GM12878 (cell line): ENCODE measurements around the gene FLT1. TPM values are rescaled to one million over a fixed set of nuclear protein-coding genes. Genes with fewer than 3 reads are reported as not detected.

Source experiments
- ATAC-seq: fragments of 200-7000 bp; cut with Tn5 transposase; 3 replicates; pipeline ENCODE4 v1.9.1; 2020; ENCODE audit warnings: mild to moderate bottlenecking, moderate library complexity
- BruUV-seq: library from RNA; stranded (reverse); fragments of 400-500 nt; replicated peaks from 2 replicates; lab custom pipeline; 2021; lab: Mats Ljungman, UMichigan
- CTCF ChIA-PET: fragments of 300-600 bp; sonication (Branson Sonifier 250); formaldehyde crosslinking; extraction: SDS; loops from one replicate; lab custom pipeline; 2021; ENCODE audit warnings: inconsistent platforms; lab: Yijun Ruan, JAX
- POLR2A ChIA-PET: fragments of 350-600 bp; formaldehyde crosslinking; extraction: SDS; loops from one replicate; lab custom pipeline; 2021; ENCODE audit warnings: inconsistent platforms; lab: Charles Lee
- RAD21 ChIA-PET: fragments of 300-600 bp; sonication (Branson Sonifier 250); formaldehyde crosslinking; loops from one replicate; lab custom pipeline; 2023; ENCODE audit warnings: antibody characterized with exemption; ENCODE audit not compliant: unreplicated experiment; lab: Charles Lee
- SMC1A ChIA-PET: fragments of 300-600 bp; sonication (Branson Sonifier 250); formaldehyde crosslinking; loops from one replicate; lab custom pipeline; 2023; ENCODE audit not compliant: unreplicated experiment, uncharacterized antibody; lab: Charles Lee
- DNase-seq: peaks from one replicate; pipeline ENCODE4 v3.0.0-alpha.2; 2011; ENCODE audit warnings: low read depth, low spot score
- FAIRE-seq: peaks from 3 replicates; lab custom pipeline; 2011; peaks lifted over from hg19 to GRCh38; lab: Jason Lieb, UNC
- H2AFZ ChIP-seq: 2 replicates; pipeline ENCODE4 v1.6.0; 2011; ENCODE audit warnings: low read depth, low read length, control low read depth; ENCODE audit not compliant: control insufficient read depth
- H3K27ac ChIP-seq: 2 replicates; pipeline ENCODE4 v1.5.1; 2011; ENCODE audit warnings: control low read depth; ENCODE audit not compliant: control insufficient read depth, insufficient read depth
- H3K27me3 ChIP-seq, 2 experiments: replicated peaks in 1 of 2; 2 replicates each; pipeline versions ENCODE4 v1.6.0 to v1.6.1; 2011; ENCODE audit warnings: low read length in 1 of 2; ENCODE audit not compliant: control insufficient read depth in 2 of 2, insufficient read depth in 2 of 2
- H3K36me3 ChIP-seq, 2 experiments: 2 replicates each; pipeline ENCODE4 v1.5.1; 2011; ENCODE audit warnings: low read length in 1 of 2; ENCODE audit not compliant: control insufficient read depth in 2 of 2, insufficient read depth in 2 of 2
- H3K4me1 ChIP-seq: 2 replicates; pipeline ENCODE4 v1.6.1; 2011; ENCODE audit warnings: mild to moderate bottlenecking, low read length, moderate library complexity, mixed read lengths; ENCODE audit not compliant: control insufficient read depth, insufficient read depth
- H3K4me2 ChIP-seq: 2 replicates; pipeline ENCODE4 v1.6.0; 2011; ENCODE audit warnings: control low read depth; ENCODE audit not compliant: control insufficient read depth, insufficient read depth
- H3K4me3 ChIP-seq: fragments of 200-600 bp; sonication (generic); 2 replicates; pipeline ENCODE4 v1.5.1; 2016
- H3K79me2 ChIP-seq: 2 replicates; pipeline ENCODE4 v1.6.0; 2011; ENCODE audit warnings: low read length; ENCODE audit not compliant: control insufficient read depth, insufficient read depth
- H3K9ac ChIP-seq: 2 replicates; pipeline ENCODE4 v1.8.0; 2011; ENCODE audit warnings: low read length, control low read depth, mixed read lengths; ENCODE audit not compliant: control insufficient read depth, insufficient read depth
- H3K9me3 ChIP-seq: replicated peaks from 3 replicates; pipeline ENCODE4 v1.5.1; 2011; ENCODE audit warnings: mild to moderate bottlenecking, low read length; ENCODE audit not compliant: control insufficient read depth, insufficient read depth
- H4K20me1 ChIP-seq: 2 replicates; pipeline ENCODE4 v1.6.0; 2011; ENCODE audit not compliant: control insufficient read depth, insufficient read depth
- CBFB ChIP-seq: IDR thresholded peaks from 2 replicates; pipeline ENCODE4 v1.6.1; 2016; ENCODE audit warnings: antibody characterized with exemption, low read depth
- CHD4 ChIP-seq: fragments of 200-600 bp; sonication (generic); IDR thresholded peaks from 2 replicates; pipeline ENCODE4 v1.6.1; 2016; ENCODE audit warnings: mild to moderate bottlenecking
- EP300 ChIP-seq, 2 experiments: fragments of 150-350 bp in 1 of 2; IDR thresholded peaks; 2 replicates each; pipeline ENCODE4 v1.6.1; 2011 to 2012; ENCODE audit warnings: low read depth in 2 of 2, low read length in 2 of 2, borderline replicate concordance in 1 of 2, improper control_type of control experiment in 1 of 2, inconsistent platforms in 1 of 2; ENCODE audit not compliant: control insufficient read depth in 1 of 2
- FOXM1 ChIP-seq: IDR thresholded peaks from 2 replicates; pipeline ENCODE4 v1.6.1; 2012; ENCODE audit warnings: low read depth, mild to moderate bottlenecking, inconsistent platforms, low read length, moderate library complexity
- IKZF1 ChIP-seq: fragments of 450-650 bp; conservative IDR thresholded peaks from 2 replicates; pipeline ENCODE4 v1.6.1; 2017; ENCODE audit warnings: antibody characterized with exemption, mild to moderate bottlenecking
- IKZF2 ChIP-seq, 2 experiments: fragments of 450-650 bp; IDR thresholded peaks; 2 replicates each; pipeline ENCODE4 v1.6.1; 2017; ENCODE audit warnings: mild to moderate bottlenecking in 2 of 2, moderate library complexity in 2 of 2
- LARP7 ChIP-seq: fragments of 450-650 bp; IDR thresholded peaks from 2 replicates; pipeline ENCODE4 v1.6.1; 2017; ENCODE audit warnings: mild to moderate bottlenecking
- POU2F2 ChIP-seq: IDR thresholded peaks from 3 replicates; pipeline ENCODE4 v1.6.1; 2011; ENCODE audit warnings: low read depth, mild to moderate bottlenecking, low read length, borderline replicate concordance
- RUNX3 ChIP-seq: IDR thresholded peaks from 2 replicates; pipeline ENCODE4 v1.6.1; 2012; ENCODE audit warnings: low read length, inconsistent platforms
- SMC3 ChIP-seq: IDR thresholded peaks from 2 replicates; pipeline ENCODE4 v1.6.1; 2011; ENCODE audit warnings: low read length, improper control_type of control experiment, borderline replicate concordance
- SUZ12 ChIP-seq: fragments of 200-600 bp; sonication (generic); IDR thresholded peaks from one replicate; pipeline ENCODE4 v1.6.1; 2018; ENCODE audit warnings: antibody characterized with exemption, mild to moderate bottlenecking; ENCODE audit not compliant: unreplicated experiment
- WGBS: methylation state at CpG from one replicate; pipeline ENCODE4 v1.1.6; 2016; ENCODE audit warnings: low lambda C conversion rate; ENCODE audit not compliant: insufficient replicate concordance, insufficient coverage; ENCODE audit errors: missing lambda C conversion rate; 5-methylcytosine and 5-hydroxymethylcytosine counted together
- in situ Hi-C: fragments of 300-500 bp; cut with MboI; formaldehyde crosslinking; loops from 9 replicates; pipeline ENCODE4 v1.14.3; 2018; ENCODE audit warnings: mixed read lengths
- intact Hi-C: fragments of 100-400 bp; cut with micrococcal nuclease; formaldehyde crosslinking; loops from one replicate; pipeline ENCODE4 v1.14.2; 2022; ENCODE audit not compliant: unreplicated experiment
- polyA plus RNA-seq, 11 experiments: library from polyadenylated mRNA; depleted of rRNA in 4 of 11; unstranded in 6 of 11; stranded (reverse) in 5 of 11; fragments of >200 nt; fragmentation: Nextera tagmentation in 4 of 11; fragmentation: Illumina TruSeq in 1 of 11; extraction: Ambion mirVana in 4 of 11; extraction: Trizol in 1 of 11; gene quantifications; 1 replicate in 1 of 11; 2 replicates in 10 of 11; pipeline versions ENCODE4 v1.2.1 to v1.2.3, GENCODE V29; 2011 to 2016; ENCODE audit warnings: inconsistent platforms in 2 of 11, missing spikeins in 2 of 11, low read depth in 1 of 11
- total RNA-seq, 4 experiments: library from RNA; depleted of rRNA in 3 of 4; stranded (reverse); fragments of >200 nt in 3 of 4; fragmentation: Illumina TruSeq in 1 of 4; extraction: Trizol in 1 of 4; gene quantifications; 2 replicates each; pipeline versions ENCODE4 v1.2.1 to v1.2.3, GENCODE V29; 2013 to 2021
- TF ChIP-seq, protein P1 (sequence below): fragments of 450-650 bp; IDR thresholded peaks from 2 replicates; pipeline ENCODE4 v1.6.1; 2017; ENCODE audit warnings: mild to moderate bottlenecking
- TF ChIP-seq, protein P2 (sequence below): IDR thresholded peaks from 2 replicates; pipeline ENCODE4 v1.6.1; 2012; ENCODE audit warnings: mild to moderate bottlenecking, low read depth, low read length
- TF ChIP-seq, protein P3 (sequence below): IDR thresholded peaks from 2 replicates; pipeline ENCODE4 v1.6.1; 2012; ENCODE audit warnings: low read depth, low read length, improper control_type of control experiment
- TF ChIP-seq, protein P4 (sequence below): IDR thresholded peaks from 2 replicates; pipeline ENCODE4 v1.6.1; 2011; ENCODE audit warnings: borderline replicate concordance, low read depth, mild to moderate bottlenecking, moderate library complexity, mixed read lengths, low read length; ENCODE audit not compliant: insufficient read depth; ENCODE audit errors: extremely low read length

FLT1 gene
- total and polyA plus RNA-seq, 10 of the 15 experiments (the other 5 are each of a cell fraction or from before 2014, with no cell fraction given): 0.55 to 5.6 (median 0.84) TPM

DNA sequence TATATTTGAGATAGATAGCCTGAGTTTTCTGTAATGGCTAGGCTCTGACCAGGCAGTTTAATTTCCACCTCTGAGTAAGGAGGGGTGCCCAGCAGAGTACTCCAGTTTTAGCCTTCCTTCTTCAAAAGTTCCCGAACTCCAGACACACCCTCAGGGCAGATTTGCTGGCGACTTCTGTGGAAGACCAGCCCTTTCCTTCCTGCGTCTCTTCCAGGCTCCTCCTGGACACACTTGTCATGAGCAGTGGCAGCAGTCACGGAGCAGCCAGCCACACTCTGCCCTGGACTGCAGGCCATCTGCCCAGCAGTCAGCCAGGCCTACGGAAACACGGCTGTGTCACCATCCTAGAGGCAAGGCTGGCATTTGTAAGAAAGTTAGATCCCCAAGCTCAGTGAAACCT, 6.6 kb upstream of the FLT1 start (continued):
- TF ChIP-seq IKZF2 (IDR thresholded peaks at IDR 0.05): no peak

DNA sequence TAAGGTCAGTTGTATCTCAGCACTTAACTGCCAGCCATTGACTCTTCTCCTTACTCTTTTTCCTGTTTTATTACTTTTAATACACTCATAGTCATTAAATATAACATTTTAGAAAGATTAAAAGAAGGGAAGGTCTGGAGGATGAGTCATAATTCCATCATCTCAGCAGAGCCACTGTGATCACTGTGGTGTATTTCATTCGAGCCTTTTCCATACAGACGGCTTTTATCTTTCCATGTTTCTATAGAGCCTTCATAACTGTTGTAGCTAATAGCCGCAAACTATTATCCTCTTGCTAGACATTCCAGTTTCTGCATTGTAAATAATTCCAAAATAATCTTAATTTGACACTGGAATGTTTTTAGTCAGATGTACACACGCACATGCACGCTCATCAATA, 4.7 kb upstream of the FLT1 start:
- WGBS: 41% methylated on average over 5 of the region's 5 CpGs
- Histone ChIP-seq H3K79me2 (no peaks in the 10 kb centered on the region), H3K4me1 (no peaks in the 10 kb centered on the region), H3K27me3 (peaks cover 9 to 20% of the 10 kb centered on the region in 2 experiments), H3K4me2 (no peak overlapping the region), H2AFZ (no peak overlapping the region), H3K36me3 (no peaks in the 10 kb centered on the region), H3K27ac (no peak overlapping the region), H4K20me1 (no peaks in the 10 kb centered on the region), H3K9me3 (no peaks in the 10 kb centered on the region), H3K4me3 (no peak overlapping the region), H3K9ac (no peak overlapping the region)
- FAIRE-seq (no peak), ATAC-seq (no peak), DNase-seq (no peak)
- SMC1A ChIA-PET: interaction anchor here (0.6 to 0.7 kb wide), 2 partner anchors 97 to 439 kb away, joined by 3 to 4 read pairs; no protein-coding TSS in a partner anchor
- BruUV-seq: no TSS peak
- RAD21 ChIA-PET: no interaction called here
- CTCF ChIA-PET: interaction anchor here (0.5 kb wide), 1 partner anchor 103 kb away, joined by 3 read pairs; no protein-coding TSS in a partner anchor
- POLR2A ChIA-PET: no interaction called here
- in situ Hi-C loops: no loop called here
- intact Hi-C loops: no loop called here
- TF ChIP-seq RUNX3: no peak
- TF ChIP-seq IKZF1: no peak
- TF ChIP-seq SMC3: no peak
- TF ChIP-seq EP300 (IDR thresholded peaks at IDR 0.05; ENCODE audit: borderline replicate concordance in 1 of 2, control insufficient read depth in 1 of 2, low read depth in 2 of 2, low read length in 2 of 2): no peak
- TF ChIP-seq, protein P1, sequence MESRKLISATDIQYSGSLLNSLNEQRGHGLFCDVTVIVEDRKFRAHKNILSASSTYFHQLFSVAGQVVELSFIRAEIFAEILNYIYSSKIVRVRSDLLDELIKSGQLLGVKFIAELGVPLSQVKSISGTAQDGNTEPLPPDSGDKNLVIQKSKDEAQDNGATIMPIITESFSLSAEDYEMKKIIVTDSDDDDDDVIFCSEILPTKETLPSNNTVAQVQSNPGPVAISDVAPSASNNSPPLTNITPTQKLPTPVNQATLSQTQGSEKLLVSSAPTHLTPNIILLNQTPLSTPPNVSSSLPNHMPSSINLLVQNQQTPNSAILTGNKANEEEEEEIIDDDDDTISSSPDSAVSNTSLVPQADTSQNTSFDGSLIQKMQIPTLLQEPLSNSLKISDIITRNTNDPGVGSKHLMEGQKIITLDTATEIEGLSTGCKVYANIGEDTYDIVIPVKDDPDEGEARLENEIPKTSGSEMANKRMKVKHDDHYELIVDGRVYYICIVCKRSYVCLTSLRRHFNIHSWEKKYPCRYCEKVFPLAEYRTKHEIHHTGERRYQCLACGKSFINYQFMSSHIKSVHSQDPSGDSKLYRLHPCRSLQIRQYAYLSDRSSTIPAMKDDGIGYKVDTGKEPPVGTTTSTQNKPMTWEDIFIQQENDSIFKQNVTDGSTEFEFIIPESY: no peak
- TF ChIP-seq, protein P2, sequence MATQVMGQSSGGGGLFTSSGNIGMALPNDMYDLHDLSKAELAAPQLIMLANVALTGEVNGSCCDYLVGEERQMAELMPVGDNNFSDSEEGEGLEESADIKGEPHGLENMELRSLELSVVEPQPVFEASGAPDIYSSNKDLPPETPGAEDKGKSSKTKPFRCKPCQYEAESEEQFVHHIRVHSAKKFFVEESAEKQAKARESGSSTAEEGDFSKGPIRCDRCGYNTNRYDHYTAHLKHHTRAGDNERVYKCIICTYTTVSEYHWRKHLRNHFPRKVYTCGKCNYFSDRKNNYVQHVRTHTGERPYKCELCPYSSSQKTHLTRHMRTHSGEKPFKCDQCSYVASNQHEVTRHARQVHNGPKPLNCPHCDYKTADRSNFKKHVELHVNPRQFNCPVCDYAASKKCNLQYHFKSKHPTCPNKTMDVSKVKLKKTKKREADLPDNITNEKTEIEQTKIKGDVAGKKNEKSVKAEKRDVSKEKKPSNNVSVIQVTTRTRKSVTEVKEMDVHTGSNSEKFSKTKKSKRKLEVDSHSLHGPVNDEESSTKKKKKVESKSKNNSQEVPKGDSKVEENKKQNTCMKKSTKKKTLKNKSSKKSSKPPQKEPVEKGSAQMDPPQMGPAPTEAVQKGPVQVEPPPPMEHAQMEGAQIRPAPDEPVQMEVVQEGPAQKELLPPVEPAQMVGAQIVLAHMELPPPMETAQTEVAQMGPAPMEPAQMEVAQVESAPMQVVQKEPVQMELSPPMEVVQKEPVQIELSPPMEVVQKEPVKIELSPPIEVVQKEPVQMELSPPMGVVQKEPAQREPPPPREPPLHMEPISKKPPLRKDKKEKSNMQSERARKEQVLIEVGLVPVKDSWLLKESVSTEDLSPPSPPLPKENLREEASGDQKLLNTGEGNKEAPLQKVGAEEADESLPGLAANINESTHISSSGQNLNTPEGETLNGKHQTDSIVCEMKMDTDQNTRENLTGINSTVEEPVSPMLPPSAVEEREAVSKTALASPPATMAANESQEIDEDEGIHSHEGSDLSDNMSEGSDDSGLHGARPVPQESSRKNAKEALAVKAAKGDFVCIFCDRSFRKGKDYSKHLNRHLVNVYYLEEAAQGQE: no peak
- TF ChIP-seq CHD4: no peak
- no peak for TF ChIP-seq SUZ12
- TF ChIP-seq POU2F2: no peak
- no peak for TF ChIP-seq FOXM1
- TF ChIP-seq, protein P3, sequence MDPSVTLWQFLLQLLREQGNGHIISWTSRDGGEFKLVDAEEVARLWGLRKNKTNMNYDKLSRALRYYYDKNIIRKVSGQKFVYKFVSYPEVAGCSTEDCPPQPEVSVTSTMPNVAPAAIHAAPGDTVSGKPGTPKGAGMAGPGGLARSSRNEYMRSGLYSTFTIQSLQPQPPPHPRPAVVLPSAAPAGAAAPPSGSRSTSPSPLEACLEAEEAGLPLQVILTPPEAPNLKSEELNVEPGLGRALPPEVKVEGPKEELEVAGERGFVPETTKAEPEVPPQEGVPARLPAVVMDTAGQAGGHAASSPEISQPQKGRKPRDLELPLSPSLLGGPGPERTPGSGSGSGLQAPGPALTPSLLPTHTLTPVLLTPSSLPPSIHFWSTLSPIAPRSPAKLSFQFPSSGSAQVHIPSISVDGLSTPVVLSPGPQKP: no peak
- TF ChIP-seq LARP7: no peak
- no peak for TF ChIP-seq CBFB
- TF ChIP-seq, protein P4, sequence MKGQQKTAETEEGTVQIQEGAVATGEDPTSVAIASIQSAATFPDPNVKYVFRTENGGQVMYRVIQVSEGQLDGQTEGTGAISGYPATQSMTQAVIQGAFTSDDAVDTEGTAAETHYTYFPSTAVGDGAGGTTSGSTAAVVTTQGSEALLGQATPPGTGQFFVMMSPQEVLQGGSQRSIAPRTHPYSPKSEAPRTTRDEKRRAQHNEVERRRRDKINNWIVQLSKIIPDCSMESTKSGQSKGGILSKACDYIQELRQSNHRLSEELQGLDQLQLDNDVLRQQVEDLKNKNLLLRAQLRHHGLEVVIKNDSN: no peak
